KMS-11 (cell line): ENCODE results near the gene CFAP141.

ENCODE experiments used
- H2AFZ ChIP-seq: fragments of 200-600 bp; sonication (generic); 2 replicates; pipeline ENCODE4 v1.6.1; 2016; ENCODE audit warnings: antibody characterized with exemption, mixed run types, low read depth
- H3K27ac ChIP-seq: fragments of 200-600 bp; sonication (generic); 2 replicates; pipeline ENCODE4 v1.6.1; 2016; ENCODE audit warnings: mild to moderate bottlenecking, mixed run types
- H3K27me3 ChIP-seq: fragments of 200-600 bp; sonication (generic); 2 replicates; pipeline ENCODE4 v1.6.1; 2017; ENCODE audit warnings: mild to moderate bottlenecking, low read depth, mixed run types, moderate library complexity; ENCODE audit not compliant: insufficient read depth
- H3K36me3 ChIP-seq: fragments of 200-600 bp; sonication (generic); 2 replicates; pipeline ENCODE4 v1.6.1; 2017; ENCODE audit warnings: mild to moderate bottlenecking, mixed run types; ENCODE audit not compliant: insufficient read depth
- H3K4me1 ChIP-seq: fragments of 200-600 bp; sonication (generic); 2 replicates; pipeline ENCODE4 v1.6.1; 2016; ENCODE audit warnings: mild to moderate bottlenecking, low read depth, mixed run types; ENCODE audit not compliant: poor library complexity, severe bottlenecking
- H3K4me2 ChIP-seq: fragments of 200-600 bp; sonication (generic); 2 replicates; pipeline ENCODE4 v1.7.0; 2016; ENCODE audit warnings: mild to moderate bottlenecking, mixed run types
- H3K4me3 ChIP-seq: fragments of 200-600 bp; sonication (generic); IDR thresholded peaks from 2 replicates; pipeline ENCODE4 v1.6.1; 2017; ENCODE audit warnings: low read depth, low read length, mixed read lengths; ENCODE audit not compliant: insufficient read depth
- H3K79me2 ChIP-seq: fragments of 200-600 bp; sonication (generic); 2 replicates; pipeline ENCODE4 v1.6.1; 2016; ENCODE audit warnings: low read depth, mixed run types; ENCODE audit not compliant: insufficient read depth
- H3K9ac ChIP-seq: fragments of 200-600 bp; sonication (generic); 2 replicates; pipeline ENCODE4 v1.6.1; 2016; ENCODE audit warnings: mild to moderate bottlenecking, mixed run types
- H4K20me1 ChIP-seq: fragments of 200-600 bp; sonication (generic); 2 replicates; pipeline ENCODE4 v1.6.1; 2016; ENCODE audit warnings: mild to moderate bottlenecking, mixed run types; ENCODE audit not compliant: insufficient read depth
- TF ChIP-seq, protein P1 (sequence below): fragments of 200-600 bp; sonication (generic); conservative IDR thresholded peaks from 2 replicates; pipeline ENCODE4 v1.6.1; 2017; ENCODE audit warnings: low read depth, mild to moderate bottlenecking, antibody characterized with exemption, low read length, moderate library complexity, mixed read lengths

CFAP141 gene

GRCh38 chr1:154170547-154171222, 35.4 kb downstream of the CFAP141 start:
- Histone ChIP-seq H3K36me3 (peaks cover 71% of the 10 kb centered on the region; the same call in 1 of the 2 replicates), H2AFZ (no peak overlapping the region), H4K20me1 (peaks cover 8% of the 10 kb centered on the region; the same call in 1 of the 2 replicates), H3K27me3 (no peaks in the 10 kb centered on the region), H3K4me2 (no peak overlapping the region), H3K9ac (no peak overlapping the region), H3K27ac (no peak overlapping the region), H3K4me3 (no peak overlapping the region), H3K4me1 (peaks cover 23% of the 10 kb centered on the region), H3K79me2 (peaks cover 46% of the 10 kb centered on the region)
- TF ChIP-seq, protein P1, sequence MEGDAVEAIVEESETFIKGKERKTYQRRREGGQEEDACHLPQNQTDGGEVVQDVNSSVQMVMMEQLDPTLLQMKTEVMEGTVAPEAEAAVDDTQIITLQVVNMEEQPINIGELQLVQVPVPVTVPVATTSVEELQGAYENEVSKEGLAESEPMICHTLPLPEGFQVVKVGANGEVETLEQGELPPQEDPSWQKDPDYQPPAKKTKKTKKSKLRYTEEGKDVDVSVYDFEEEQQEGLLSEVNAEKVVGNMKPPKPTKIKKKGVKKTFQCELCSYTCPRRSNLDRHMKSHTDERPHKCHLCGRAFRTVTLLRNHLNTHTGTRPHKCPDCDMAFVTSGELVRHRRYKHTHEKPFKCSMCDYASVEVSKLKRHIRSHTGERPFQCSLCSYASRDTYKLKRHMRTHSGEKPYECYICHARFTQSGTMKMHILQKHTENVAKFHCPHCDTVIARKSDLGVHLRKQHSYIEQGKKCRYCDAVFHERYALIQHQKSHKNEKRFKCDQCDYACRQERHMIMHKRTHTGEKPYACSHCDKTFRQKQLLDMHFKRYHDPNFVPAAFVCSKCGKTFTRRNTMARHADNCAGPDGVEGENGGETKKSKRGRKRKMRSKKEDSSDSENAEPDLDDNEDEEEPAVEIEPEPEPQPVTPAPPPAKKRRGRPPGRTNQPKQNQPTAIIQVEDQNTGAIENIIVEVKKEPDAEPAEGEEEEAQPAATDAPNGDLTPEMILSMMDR: no peak

- H4K20me1 ChIP-seq: peaks cover 8% of the 10 kb centered on the region; the same call in 1 of the 2 replicates
- H3K27me3 ChIP-seq: no peaks in the 10 kb centered on the region
- TF ChIP-seq, protein P1: no peak
- peaks cover 15% of the 10 kb centered on the region for H3K4me1 ChIP-seq
- peaks cover 71% of the 10 kb centered on the region; the same call in 1 of the 2 replicates for H3K36me3 ChIP-seq
- no peak overlapping the region for H3K4me2 ChIP-seq
- H3K4me3 ChIP-seq: no peak overlapping the region
- H3K9ac ChIP-seq: no peak overlapping the region
- H3K27ac ChIP-seq: no peak overlapping the region
- H3K79me2 ChIP-seq: peaks cover 21% of the 10 kb centered on the region
- H2AFZ ChIP-seq: no peak overlapping the region
Measured at GRCh38 chr1:154167461-154167860, 38.7 kb downstream of the CFAP141 start.

DNA sequence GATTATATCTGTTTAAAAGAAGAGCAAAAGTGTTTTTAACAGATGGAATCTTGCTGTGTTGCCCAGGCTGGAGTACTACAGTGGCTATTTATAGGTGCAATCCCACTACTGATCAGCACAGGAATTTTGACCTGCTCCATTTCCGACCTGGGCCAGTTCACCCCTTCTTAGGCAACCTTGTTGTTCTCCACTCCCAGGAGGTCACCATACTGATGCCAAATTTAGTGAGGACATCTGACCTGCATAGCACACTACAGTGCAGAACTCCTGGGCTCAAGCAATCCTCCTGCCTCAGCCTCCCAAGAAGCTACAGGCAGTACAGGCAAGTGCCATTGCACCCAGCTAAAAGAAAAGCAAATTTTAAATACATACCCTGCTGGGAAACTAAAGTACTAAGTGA, 39.9 kb downstream of the CFAP141 start:
- Histone ChIP-seq H3K4me1 (peaks cover 2% of the 10 kb centered on the region), H3K9ac (no peak overlapping the region), H3K36me3 (peaks cover 58% of the 10 kb centered on the region; the same call in 1 of the 2 replicates), H2AFZ (no peak overlapping the region), H3K4me3 (no peak overlapping the region), H3K4me2 (no peak overlapping the region), H3K27ac (no peak overlapping the region), H3K27me3 (no peaks in the 10 kb centered on the region), H4K20me1 (0 out of 2 replicates have a peak, but pooled peaks cover 5% of the 10 kb centered on the region), H3K79me2 (peaks cover 8% of the 10 kb centered on the region; the same call in 1 of the 2 replicates)
- TF ChIP-seq, protein P1: no peak

GRCh38 chr1:154159554-154159953, 46.6 kb downstream of the CFAP141 start:
- H2AFZ ChIP-seq: no peak overlapping the region
- peak overlapping the region; percentile 56; the same call in 1 of the 2 replicates for H3K4me2 ChIP-seq
- H3K4me1 ChIP-seq: peaks cover 49% of the 10 kb centered on the region
- H3K9ac ChIP-seq: no peak overlapping the region
- H3K27ac ChIP-seq: peak overlapping the region; percentile 50; the same call in 1 of the 2 replicates
- peaks cover 9% of the 10 kb centered on the region; the same call in 1 of the 2 replicates for H3K79me2 ChIP-seq
- H3K36me3 ChIP-seq: peaks cover 40% of the 10 kb centered on the region; the same call in 1 of the 2 replicates
- 0 out of 2 replicates have a peak, but pooled peaks cover 9% of the 10 kb centered on the region for H4K20me1 ChIP-seq
- no peaks in the 10 kb centered on the region for H3K27me3 ChIP-seq
- TF ChIP-seq, protein P1: no peak
- no peak overlapping the region for H3K4me3 ChIP-seq
